ENCODE results near the gene ZDHHC17.

Gene ZDHHC17

DNA sequence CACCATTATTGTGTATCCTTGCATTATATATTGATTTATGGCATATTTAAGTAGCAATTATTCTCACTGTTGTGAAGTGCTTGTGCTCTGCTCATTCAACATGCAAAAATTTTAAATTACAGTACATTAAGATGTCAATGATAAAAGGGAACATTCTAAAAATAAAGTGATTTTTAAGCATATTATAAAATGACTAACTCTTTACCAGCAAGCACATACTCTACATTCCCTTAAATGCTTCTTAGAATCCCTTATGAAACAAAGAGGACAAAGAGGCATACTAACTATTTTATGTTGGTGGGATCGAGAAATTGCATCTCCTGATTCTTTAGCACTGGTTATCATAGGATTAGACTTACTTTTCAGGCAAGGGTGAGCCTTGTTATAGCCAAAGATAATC, 46.6 kb upstream of the ZDHHC17 start:
- Histone ChIP-seq H4K91ac (ENCODE audit: low read depth, low read length) (no peak overlapping the region), H3K23ac (ENCODE audit: low read length) (no peak overlapping the region), H3K4me2 (ENCODE audit: low read length) (no peak overlapping the region), H3K4ac (ENCODE audit: low read depth, low read length) (no peak overlapping the region), H4K12ac (ENCODE audit: low read depth, low read length) (no peak overlapping the region), H2BK5ac (ENCODE audit: low read depth, low read length, poor library complexity) (no peak overlapping the region), H2BK120ac (ENCODE audit: insufficient read depth, low read length, poor library complexity) (no peak overlapping the region), H3K18ac (ENCODE audit: low read length) (no peak overlapping the region), H3K79me1 (ENCODE audit: low read length) (peaks cover 16% of the 10 kb centered on the region), H3K79me2 (ENCODE audit: control insufficient read depth, insufficient read depth, low read length, poor library complexity) (peaks cover 6% of the 10 kb centered on the region), H2AFZ (ENCODE audit: insufficient read depth, low read length, poor library complexity) (no peak overlapping the region), H3K27me3 (ENCODE audit: insufficient read depth, low read length) (no peaks in the 10 kb centered on the region), H3K4me1 (ENCODE audit: control insufficient read depth in 1 of 2, insufficient read depth in 2 of 2, low read length in 2 of 2) (peaks cover 12 to 14% of the 10 kb centered on the region in 2 experiments), H3K36me3 (ENCODE audit: control insufficient read depth in 1 of 2, insufficient read depth in 2 of 2, low read length in 2 of 2) (no peaks in the 10 kb centered on the region), H3K9ac (ENCODE audit: low read length) (no peak overlapping the region), H3K14ac (ENCODE audit: low read length) (no peak overlapping the region), H2AK5ac (ENCODE audit: low read length) (no peak overlapping the region), H3K9me3 (ENCODE audit: insufficient read depth, low read depth, low read length) (no peaks in the 10 kb centered on the region), H4K8ac (ENCODE audit: low read depth, low read length) (no peak overlapping the region), H3K4me3 (ENCODE audit: low read depth, low read length) (no peak overlapping the region), H3K27ac (ENCODE audit: low read depth, low read length) (no peak overlapping the region), H2BK12ac (ENCODE audit: low read length) (no peak overlapping the region)
- no CpG with 5 or more reads among the region's 1 CpG for WGBS (ENCODE audit: extremely low coverage, insufficient coverage, insufficient read length)
- peak in 1 of 2 donors; percentile 20 for DNase-seq

DNA sequence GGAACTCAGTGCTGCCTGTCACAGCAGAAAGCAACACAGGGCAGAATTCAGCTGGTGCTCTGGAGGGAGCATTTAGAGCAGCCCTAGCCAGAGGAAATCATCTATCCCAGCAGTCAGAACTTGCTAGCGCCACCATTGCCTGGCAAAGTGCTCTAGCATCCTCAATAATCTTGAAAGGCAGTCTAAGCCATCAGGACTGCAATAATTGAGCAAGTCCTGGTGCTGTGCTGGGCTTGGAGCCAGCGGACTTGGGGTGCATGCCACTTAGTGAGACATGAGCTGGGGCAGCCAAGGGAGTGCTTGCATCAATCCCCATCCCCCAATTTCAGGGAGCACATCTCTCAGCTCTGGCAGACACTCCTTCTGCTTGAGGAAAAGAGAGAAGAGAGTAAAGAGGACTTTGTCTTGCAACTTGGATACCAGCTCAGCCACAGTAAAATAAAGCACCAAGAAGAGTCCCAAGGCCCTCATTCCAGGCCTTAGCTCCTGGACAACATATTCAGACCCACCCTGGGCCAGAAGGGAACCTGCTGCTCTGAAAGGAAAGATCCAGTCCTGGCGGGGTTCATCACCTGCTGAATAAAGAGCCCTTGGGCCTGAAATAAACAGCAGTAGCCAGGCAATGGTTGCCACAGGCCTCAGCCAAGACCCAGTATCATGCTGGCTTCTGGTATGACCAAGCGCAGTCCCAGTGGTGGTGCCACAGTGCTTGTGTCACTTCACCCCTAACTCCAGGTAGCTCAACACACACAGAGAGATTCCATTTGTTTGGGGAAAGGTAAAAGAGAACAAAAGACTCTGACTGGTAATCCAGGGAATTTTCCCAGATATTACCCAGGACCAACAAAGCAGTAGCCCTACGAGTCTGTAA, 44.5 kb upstream of the ZDHHC17 start:
- Histone ChIP-seq H3K79me1 (ENCODE audit: low read length) (peaks cover 19% of the 10 kb centered on the region), H3K4me3 (ENCODE audit: low read depth, low read length) (no peak overlapping the region), H3K27ac (ENCODE audit: low read depth, low read length) (peak overlapping the region; percentile 96), H3K4me1 (ENCODE audit: control insufficient read depth in 1 of 2, insufficient read depth in 2 of 2, low read length in 2 of 2) (peaks cover 12 to 14% of the 10 kb centered on the region in 2 experiments), H3K23ac (ENCODE audit: low read length) (no peak overlapping the region), H3K27me3 (ENCODE audit: insufficient read depth, low read length) (no peaks in the 10 kb centered on the region), H3K4me2 (ENCODE audit: low read length) (no peak overlapping the region), H3K9me3 (ENCODE audit: insufficient read depth, low read depth, low read length) (no peaks in the 10 kb centered on the region), H3K18ac (ENCODE audit: low read length) (peak overlapping the region; percentile 39), H2BK12ac (ENCODE audit: low read length) (peak overlapping the region; percentile 99), H3K9ac (ENCODE audit: low read length) (no peak overlapping the region), H4K12ac (ENCODE audit: low read depth, low read length) (peak overlapping the region; percentile 45), H3K14ac (ENCODE audit: low read length) (peak overlapping the region; percentile 90), H3K4ac (ENCODE audit: low read depth, low read length) (peak overlapping the region; percentile 51), H2BK120ac (ENCODE audit: insufficient read depth, low read length, poor library complexity) (peak overlapping the region; percentile 94), H2AFZ (ENCODE audit: insufficient read depth, low read length, poor library complexity) (peak overlapping the region; percentile 57), H2AK5ac (ENCODE audit: low read length) (peak overlapping the region; percentile 85), H2BK5ac (ENCODE audit: low read depth, low read length, poor library complexity) (peak overlapping the region; percentile 99), H4K91ac (ENCODE audit: low read depth, low read length) (peak overlapping the region; percentile 96), H3K79me2 (ENCODE audit: control insufficient read depth, insufficient read depth, low read length, poor library complexity) (peaks cover 6% of the 10 kb centered on the region), H3K36me3 (ENCODE audit: control insufficient read depth in 1 of 2, insufficient read depth in 2 of 2, low read length in 2 of 2) (no peaks in the 10 kb centered on the region), H4K8ac (ENCODE audit: low read depth, low read length) (peak overlapping the region; percentile 71)
- no CpG with 5 or more reads among the region's 5 CpGs for WGBS (ENCODE audit: extremely low coverage, insufficient coverage, insufficient read length)
- DNase-seq = peak; percentile 68 to 72

DNA sequence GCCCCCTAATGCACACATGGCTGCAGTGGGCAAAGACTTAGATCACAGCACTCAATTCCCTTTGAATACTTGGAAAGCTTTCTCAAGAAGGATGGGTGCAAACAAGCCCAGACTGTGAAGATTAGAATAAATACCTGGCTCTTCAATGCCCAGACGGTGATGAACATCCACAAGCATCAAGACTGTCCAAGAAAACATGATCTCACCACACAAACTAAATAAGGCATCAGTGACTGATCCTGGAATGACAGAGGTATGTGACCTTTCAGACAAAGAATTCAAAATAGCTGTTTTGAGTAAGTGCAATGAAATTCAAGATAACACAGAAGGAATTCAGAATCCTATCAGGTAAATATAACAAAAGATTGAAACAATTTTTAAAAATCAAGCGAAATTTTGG, 43.8 kb upstream of the ZDHHC17 start:
- no peak overlapping the region for H2AK5ac ChIP-seq (ENCODE audit: low read length)

DNA sequence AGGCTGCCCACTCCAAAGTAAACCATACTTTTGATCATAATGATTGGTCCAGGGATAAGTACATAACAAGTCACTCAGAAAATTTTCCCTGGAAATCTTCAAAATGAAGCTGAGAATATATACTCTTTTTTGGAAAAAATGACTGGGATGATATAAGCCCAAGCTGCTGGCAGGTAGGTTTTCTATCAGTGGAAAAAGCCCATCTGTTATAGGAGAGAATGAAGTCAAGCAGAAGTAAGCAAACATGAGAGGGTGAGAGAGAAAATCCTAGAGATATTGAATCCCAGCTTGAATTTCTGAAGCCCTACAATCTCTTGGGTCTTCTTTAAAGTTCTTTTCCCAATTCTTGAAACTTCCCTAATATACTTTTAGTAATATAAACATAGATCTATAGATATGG, 37.3 kb upstream of the ZDHHC17 start:
- no peaks in the 10 kb centered on the region for H3K27me3 ChIP-seq (ENCODE audit: insufficient read depth, low read length)
- H3K4ac ChIP-seq (ENCODE audit: low read depth, low read length) = no peak overlapping the region
- no peaks in the 10 kb centered on the region for H3K79me2 ChIP-seq (ENCODE audit: control insufficient read depth, insufficient read depth, low read length, poor library complexity)
- no peak overlapping the region for H3K9ac ChIP-seq (ENCODE audit: low read length)
- H2BK5ac ChIP-seq (ENCODE audit: low read depth, low read length, poor library complexity) = no peak overlapping the region
- H3K79me1 ChIP-seq (ENCODE audit: low read length) = peaks cover 5% of the 10 kb centered on the region
- H4K12ac ChIP-seq (ENCODE audit: low read depth, low read length) = no peak overlapping the region
- no peak overlapping the region for H3K23ac ChIP-seq (ENCODE audit: low read length)
- H2AFZ ChIP-seq (ENCODE audit: insufficient read depth, low read length, poor library complexity) = no peak overlapping the region
- no peak overlapping the region for H4K8ac ChIP-seq (ENCODE audit: low read depth, low read length)
- H3K4me2 ChIP-seq (ENCODE audit: low read length) = no peak overlapping the region
- no peak overlapping the region for H3K4me3 ChIP-seq (ENCODE audit: low read depth, low read length)
- H3K36me3 ChIP-seq (ENCODE audit: control insufficient read depth in 1 of 2, insufficient read depth in 2 of 2, low read length in 2 of 2) = no peaks in the 10 kb centered on the region
- no peak overlapping the region for H3K27ac ChIP-seq (ENCODE audit: low read depth, low read length)
- no peak for DNase-seq
- H2BK120ac ChIP-seq (ENCODE audit: insufficient read depth, low read length, poor library complexity) = no peak overlapping the region
- no peak overlapping the region for H3K18ac ChIP-seq (ENCODE audit: low read length)
- H2AK5ac ChIP-seq (ENCODE audit: low read length) = no peak overlapping the region
- H3K4me1 ChIP-seq (ENCODE audit: control insufficient read depth in 1 of 2, insufficient read depth in 2 of 2, low read length in 2 of 2) = no peaks in the 10 kb centered on the region
- H2BK12ac ChIP-seq (ENCODE audit: low read length) = no peak overlapping the region
- H4K91ac ChIP-seq (ENCODE audit: low read depth, low read length) = no peak overlapping the region
- H3K14ac ChIP-seq (ENCODE audit: low read length) = no peak overlapping the region
- no peaks in the 10 kb centered on the region for H3K9me3 ChIP-seq (ENCODE audit: insufficient read depth, low read depth, low read length)

More for the DNA sequence above, 43.8 kb upstream of the ZDHHC17 start:
- Histone ChIP-seq H3K79me1 (ENCODE audit: low read length) (peaks cover 19% of the 10 kb centered on the region), H3K27me3 (ENCODE audit: insufficient read depth, low read length) (no peaks in the 10 kb centered on the region), H3K27ac (ENCODE audit: low read depth, low read length) (peak overlapping the region; percentile 96), H3K14ac (ENCODE audit: low read length) (no peak overlapping the region), H4K91ac (ENCODE audit: low read depth, low read length) (peak overlapping the region; percentile 96), H2BK5ac (ENCODE audit: low read depth, low read length, poor library complexity) (peak overlapping the region; percentile 99), H3K4me3 (ENCODE audit: low read depth, low read length) (no peak overlapping the region), H4K8ac (ENCODE audit: low read depth, low read length) (no peak overlapping the region), H3K18ac (ENCODE audit: low read length) (no peak overlapping the region), H3K23ac (ENCODE audit: low read length) (no peak overlapping the region), H3K4me2 (ENCODE audit: low read length) (no peak overlapping the region), H3K36me3 (ENCODE audit: control insufficient read depth in 1 of 2, insufficient read depth in 2 of 2, low read length in 2 of 2) (no peaks in the 10 kb centered on the region), H3K9ac (ENCODE audit: low read length) (no peak overlapping the region), H3K4me1 (ENCODE audit: control insufficient read depth in 1 of 2, insufficient read depth in 2 of 2, low read length in 2 of 2) (peaks cover 12 to 14% of the 10 kb centered on the region in 2 experiments), H2BK120ac (ENCODE audit: insufficient read depth, low read length, poor library complexity) (peak overlapping the region; percentile 94), H3K79me2 (ENCODE audit: control insufficient read depth, insufficient read depth, low read length, poor library complexity) (peaks cover 6% of the 10 kb centered on the region), H3K4ac (ENCODE audit: low read depth, low read length) (no peak overlapping the region), H2BK12ac (ENCODE audit: low read length) (no peak overlapping the region), H4K12ac (ENCODE audit: low read depth, low read length) (no peak overlapping the region), H3K9me3 (ENCODE audit: insufficient read depth, low read depth, low read length) (no peaks in the 10 kb centered on the region), H2AFZ (ENCODE audit: insufficient read depth, low read length, poor library complexity) (no peak overlapping the region)
- WGBS (ENCODE audit: extremely low coverage, insufficient coverage, insufficient read length) = no CpG with 5 or more reads among the region's 2 CpGs
- DNase-seq = peak; percentile 80 to 93

All from trophoblast cell (in vitro differentiated cells and primary cell).